DOHH2 (cell line): ENCODE results near the gene ACO1.

Experiments used
- CTCF ChIP-seq: fragments of 200-600 bp; sonication (generic); IDR thresholded peaks from one replicate; pipeline ENCODE4 v1.5.1; 2014; ENCODE audit warnings: antibody characterized with exemption, mild to moderate bottlenecking, low read depth, low read length; ENCODE audit not compliant: poor library complexity, severe bottlenecking
- EZH2phosphoT487 ChIP-seq: fragments of 200-600 bp; sonication (generic); IDR thresholded peaks from 2 replicates; pipeline ENCODE4 v1.6.1; 2017; ENCODE audit warnings: borderline replicate concordance, mild to moderate bottlenecking, antibody characterized with exemption, low read length, moderate library complexity, mixed read lengths

- no peak for TF ChIP-seq CTCF
- no peak for TF ChIP-seq EZH2phosphoT487
These were observed 11.2 kb downstream of the ACO1 start for GRCh38 chr9:32395510-32396216.
